Astrocyte of the hippocampus (primary cell): Measurements from ENCODE around the gene KIF21B.

Experiments
- DNase-seq: peaks from one replicate; pipeline ENCODE4 v3.0.0; 2011; ENCODE audit warnings: low read depth, low spot score

The KIF21B gene

DNA sequence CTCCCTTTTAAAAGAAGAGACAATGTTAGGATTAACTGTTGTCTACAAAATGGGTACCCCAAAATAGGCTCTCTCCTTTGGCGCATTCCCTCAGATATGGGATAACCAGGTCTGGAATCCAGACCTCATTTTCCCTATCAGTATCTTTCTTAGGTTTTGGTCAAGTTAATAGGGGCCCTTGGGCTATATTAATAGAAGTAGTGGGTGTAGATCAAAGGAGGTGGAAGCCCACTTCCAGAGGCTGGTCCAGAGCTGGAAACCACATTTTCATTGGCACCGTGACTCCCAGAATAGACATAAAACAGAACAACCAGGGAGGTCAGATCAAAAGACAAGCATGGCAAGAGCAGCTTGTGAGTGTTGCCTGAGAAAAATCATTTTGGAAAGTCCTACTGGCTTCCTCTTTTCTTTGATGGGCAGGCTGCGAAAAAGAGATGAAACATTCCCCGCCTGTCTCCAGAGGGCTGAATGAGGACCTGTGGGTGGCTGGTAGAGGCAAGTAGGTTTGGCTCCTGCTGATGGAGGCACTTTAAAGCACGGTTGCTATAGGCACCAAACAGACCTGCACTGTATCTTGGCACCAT is 25.8 kb upstream of the KIF21B start:
- DNase-seq: no peak

DNA sequence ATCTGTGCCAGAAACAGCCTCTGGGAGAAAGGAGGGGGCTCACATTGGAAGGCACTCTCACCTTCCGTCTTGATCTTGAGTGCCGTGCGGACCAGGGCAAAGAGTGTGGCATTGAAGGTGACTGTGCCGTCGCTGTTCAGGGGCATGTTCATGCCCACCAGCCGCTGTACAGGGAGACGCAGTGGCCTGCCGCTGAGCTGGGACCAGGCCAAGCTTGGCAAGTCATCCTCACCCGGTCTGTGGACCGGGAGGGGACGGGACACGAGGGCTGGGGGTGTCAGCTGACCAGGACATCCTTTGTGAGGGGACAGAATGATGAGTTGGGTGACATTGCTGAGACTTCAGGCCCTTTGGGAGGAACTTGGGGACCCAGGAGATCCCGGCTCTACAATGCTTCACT is 25.0 kb upstream of the KIF21B start:
- DNase-seq: no peak

GRCh38 chr1:201044119-201044518 is 20.6 kb upstream of the KIF21B start:
- DNase-seq: no peak

GRCh38 chr1:201042779-201043461 is 19.4 kb upstream of the KIF21B start:
- peak; percentile 80 for DNase-seq

- no peak for DNase-seq
These were observed 17.5 kb upstream of the KIF21B start for GRCh38 chr1:201041011-201041410.

DNA sequence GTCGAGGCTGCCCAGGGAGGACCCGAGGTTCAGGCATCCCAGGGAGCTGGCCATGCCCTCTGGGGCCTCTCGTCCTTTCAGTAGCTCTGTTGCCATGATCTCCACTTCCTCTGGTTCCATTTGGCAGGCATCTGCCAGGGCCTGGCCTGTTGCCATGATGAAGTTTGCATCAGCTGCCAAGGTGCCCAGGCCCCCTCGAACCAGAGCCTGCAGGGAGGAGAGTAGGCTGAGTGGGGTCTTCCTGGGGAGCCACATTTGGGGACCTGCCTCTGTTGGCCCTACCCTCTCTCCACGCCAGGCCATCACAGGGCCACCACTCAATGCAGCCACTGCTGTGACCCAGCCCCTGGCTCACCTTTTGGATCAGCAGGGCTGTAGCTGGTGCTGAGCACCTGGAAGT is 16.4 kb upstream of the KIF21B start:
- DNase-seq: no peak

DNA sequence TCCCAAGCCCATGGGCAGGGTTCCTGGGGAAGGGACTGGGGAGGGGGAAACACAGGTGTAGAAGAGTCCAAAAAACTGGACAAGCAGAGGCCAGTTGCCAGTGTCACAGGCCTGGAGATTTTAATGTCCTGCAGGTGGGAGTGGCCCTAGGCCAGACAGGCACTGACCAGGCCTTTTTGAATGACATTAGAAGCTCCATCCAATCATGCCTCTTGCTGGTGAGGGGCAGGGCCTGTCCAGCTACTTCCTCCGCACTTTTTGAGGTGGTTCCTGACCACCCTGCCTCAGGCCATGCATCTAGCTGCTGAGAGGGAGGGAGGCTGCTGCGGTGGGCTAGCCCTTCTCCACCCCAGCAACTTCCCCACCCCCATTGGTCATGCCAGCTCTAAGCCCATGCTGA is 15.9 kb upstream of the KIF21B start:
- DNase-seq: no peak

GRCh38 chr1:201038186-201038876 is 14.8 kb upstream of the KIF21B start:
- no peak for DNase-seq

GRCh38 chr1:201036188-201036842 is 12.8 kb upstream of the KIF21B start:
- DNase-seq: no peak

DNA sequence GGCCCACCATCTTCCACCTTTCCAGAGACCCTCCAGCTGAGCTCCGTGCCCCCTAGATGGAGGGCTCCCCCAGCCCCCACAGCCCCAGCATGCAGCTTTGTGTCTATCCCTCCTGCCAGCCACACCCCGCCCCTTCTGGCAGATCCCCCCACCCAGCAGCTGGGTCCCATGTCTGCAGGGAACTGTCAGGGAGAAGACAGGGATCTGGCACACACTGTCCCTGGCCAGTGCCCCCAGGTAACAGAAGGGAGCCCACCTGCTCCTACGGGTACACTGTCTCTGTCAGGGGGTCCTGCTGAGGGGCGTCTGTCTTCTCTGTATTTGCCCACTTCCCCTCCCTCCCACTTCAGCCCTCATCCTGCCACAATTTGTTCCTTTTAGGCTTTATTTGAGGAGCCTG is 11.2 kb upstream of the KIF21B start:
- DNase-seq: no peak

DNA sequence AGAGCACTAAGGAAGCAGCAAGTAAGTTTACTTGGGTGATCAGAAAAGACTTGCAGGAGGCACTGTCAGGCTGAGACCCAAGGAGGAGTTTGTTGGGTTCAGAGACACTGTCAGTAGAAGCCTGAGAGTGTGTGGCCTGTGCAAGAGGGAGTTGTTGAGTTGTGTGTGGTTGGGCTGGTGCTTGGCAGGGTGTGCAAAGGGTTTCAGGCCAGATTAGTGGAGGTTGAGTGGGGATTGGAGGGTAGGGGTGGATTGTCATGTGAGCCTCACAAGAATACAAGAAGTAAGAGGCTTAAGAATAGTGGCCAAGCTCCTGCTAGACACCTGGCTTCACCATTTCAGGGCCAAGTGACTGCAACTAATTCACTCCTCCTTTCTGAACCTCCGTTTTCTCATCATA is 8.9 kb upstream of the KIF21B start:
- DNase-seq: no peak

DNA sequence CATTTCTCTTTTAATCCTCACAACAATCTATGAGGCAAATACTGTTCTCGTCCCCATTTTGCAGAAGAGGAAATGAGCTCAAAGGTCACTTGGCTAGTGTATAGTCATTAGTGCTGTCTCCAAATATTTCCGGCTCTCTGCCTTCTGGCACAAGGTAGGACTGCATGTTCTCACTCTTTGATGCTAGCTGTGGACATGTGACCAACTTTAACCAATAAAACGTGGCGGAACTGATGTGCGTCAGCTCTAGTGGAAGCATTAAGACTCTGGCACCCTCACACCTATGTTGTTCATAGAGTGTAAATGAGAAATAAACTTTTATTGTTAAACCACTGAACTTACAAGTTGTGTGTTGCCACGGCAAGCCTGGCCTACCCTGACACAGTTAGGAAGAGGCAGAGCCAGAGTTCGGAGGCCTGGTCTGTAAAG is 5.0 kb upstream of the KIF21B start:
- no peak for DNase-seq

DNA sequence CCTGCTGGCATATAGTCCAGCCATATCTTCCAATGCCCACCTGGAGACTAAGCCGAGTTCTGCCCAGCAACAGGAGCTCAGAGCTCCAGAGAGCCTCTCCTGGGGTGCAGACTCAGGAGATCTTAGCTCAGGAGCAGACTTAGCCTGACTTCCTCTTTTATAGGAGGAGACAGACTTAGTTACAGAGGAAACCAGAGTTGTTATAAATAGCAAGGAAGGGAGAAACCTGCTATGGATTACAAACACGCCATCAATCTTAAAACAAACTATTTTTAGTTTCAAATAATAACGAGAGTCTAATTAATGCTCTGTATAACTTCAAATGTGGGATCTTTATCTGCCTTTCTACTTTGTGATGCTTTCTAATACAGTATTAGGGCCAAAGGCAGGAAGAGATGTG is 3.3 kb upstream of the KIF21B start:
- DNase-seq: no peak

DNA sequence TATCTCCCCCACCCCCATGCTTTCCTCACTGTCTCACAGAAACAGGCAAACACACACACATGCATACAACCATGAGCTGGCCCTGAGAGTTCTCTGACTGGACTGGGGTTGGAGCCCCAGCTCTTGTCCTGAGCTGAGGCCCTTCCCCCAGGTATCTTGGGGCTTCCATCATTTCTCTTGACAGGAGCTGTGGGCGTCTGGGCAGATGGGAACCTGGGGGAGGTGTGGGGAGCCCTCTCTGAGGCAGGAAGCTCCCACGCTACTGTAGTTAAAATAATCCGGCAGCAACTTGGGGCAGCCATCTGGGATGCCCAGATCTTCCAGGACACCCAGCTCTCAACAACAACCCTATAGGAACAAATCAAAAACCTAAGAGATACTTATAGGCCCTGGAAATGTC is 2.7 kb upstream of the KIF21B start:
- no peak for DNase-seq

- DNase-seq: peak; percentile 32
These were observed 2.1 kb upstream of the KIF21B start for GRCh38 chr1:201025571-201026002.

DNA sequence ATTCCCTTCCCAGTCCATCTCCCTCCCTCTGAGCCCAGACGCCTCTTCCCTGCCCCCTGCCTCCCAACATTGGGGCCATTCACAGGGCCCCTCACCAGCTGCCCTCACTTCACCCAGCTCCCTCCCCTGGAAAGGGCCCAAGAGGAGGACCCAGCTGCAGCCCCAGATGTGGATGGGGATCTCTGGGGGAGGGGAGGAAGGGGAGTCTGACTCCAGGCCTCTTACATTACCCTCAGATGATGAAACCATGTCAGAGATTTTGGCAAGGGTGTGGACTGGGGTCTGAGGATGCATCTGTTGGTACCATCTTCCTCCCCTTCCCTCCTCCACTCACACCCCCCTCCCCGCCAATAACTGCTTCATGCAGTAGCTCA is 1.1 kb upstream of the KIF21B start:
- no peak for DNase-seq

- no peak for DNase-seq
These were observed 558 bp upstream of the KIF21B start for GRCh38 chr1:201023920-201024624.

DNA sequence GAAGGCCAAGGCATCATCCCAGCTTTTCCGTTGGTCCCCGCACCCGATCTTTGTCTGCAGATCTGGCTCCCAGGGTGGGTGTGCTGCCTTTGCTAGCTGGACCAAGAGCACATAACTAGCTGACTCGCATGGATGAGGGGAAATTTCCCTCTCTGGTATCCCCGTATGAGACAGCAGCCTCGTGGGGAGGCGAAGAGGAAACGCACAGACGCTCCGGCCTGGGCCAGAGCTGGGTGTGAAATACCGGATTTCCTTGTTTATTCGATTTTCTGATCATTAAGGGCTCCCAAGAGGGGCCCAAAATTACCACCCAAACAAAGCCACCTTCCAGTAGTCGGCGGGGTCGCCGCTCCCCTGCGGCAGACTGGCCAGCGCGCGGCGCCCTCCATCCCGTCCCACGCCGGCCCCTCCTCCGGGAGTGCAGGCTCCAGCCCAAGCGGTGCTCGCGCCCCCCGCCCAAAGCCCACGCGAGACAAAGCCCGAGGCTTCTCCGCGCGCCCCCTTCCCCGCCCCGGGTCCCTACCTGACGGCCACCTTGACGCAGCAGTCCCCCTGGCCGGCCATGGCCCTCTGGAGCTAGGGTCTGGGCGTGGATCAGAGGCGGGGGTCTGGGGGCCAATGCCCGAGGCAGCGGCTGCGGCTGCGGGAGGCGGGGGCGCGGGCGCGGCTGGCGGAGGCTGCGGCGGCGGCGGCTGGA is 546 bp downstream of the KIF21B start:
- DNase-seq: no peak

- no peak for DNase-seq
These were observed 1.1 kb downstream of the KIF21B start for GRCh38 chr1:201022493-201022819.

- no peak for DNase-seq
These were observed 1.7 kb downstream of the KIF21B start for GRCh38 chr1:201021630-201022492.
